ENCODE data around the gene RHOT1. TPM values are rescaled to one million over a fixed set of nuclear protein-coding genes. Genes with fewer than 3 reads are reported as not detected.

RHOT1 gene
- 37.7 and 41.2 TPM in 2 replicates for total RNA-seq

GRCh38 chr17:32142038-32142856 lies at the start of gene RHOT1:
RHOT1 (plus strand) TSS chr17:32142502; CDS start chr17:32142693, 191 bp downstream.

GRCh38 chr17:32265192-32265923 lies 123.1 kb downstream of the RHOT1 start, which contains the start of gene RHBDL3:
RHBDL3 (plus strand) TSS chr17:32265832; CDS start chr17:32266190, 358 bp downstream.

Other genes starting within 250 kb of the RHOT1 start
- 37.7 and 62.2 TPM in 2 replicates for gene UTP6, start 240.8 kb upstream of the RHOT1 start, total RNA-seq
- gene SUZ12, start 205.5 kb upstream of the RHOT1 start, total RNA-seq: 19.2 and 24.9 TPM in 2 replicates
- gene LRRC37B, start 135.1 kb upstream of the RHOT1 start, total RNA-seq: 4.2 and 12.2 TPM in 2 replicates
- under 0.01 TPM in 1 of 2 replicates, not detected in the other for gene RHBDL3, start 123.3 kb downstream of the RHOT1 start, total RNA-seq
- 16.6 and 22.0 TPM in 2 replicates for gene C17orf75, start 199.7 kb downstream of the RHOT1 start, total RNA-seq
- 68.9 and 133 TPM in 2 replicates for gene ZNF207, start 207.7 kb downstream of the RHOT1 start, total RNA-seq